NB4 (cell line): ENCODE results near the gene NLGN4X.

Source experiments
- DNase-seq: peaks from one replicate; pipeline ENCODE4 v3.0.0; 2010; ENCODE audit warnings: low read depth
- H3K4me3 ChIP-seq: one replicate; pipeline ENCODE4 v1.5.1; 2011; ENCODE audit warnings: mild to moderate bottlenecking, low read depth, low read length, moderate library complexity
- MAX ChIP-seq: IDR thresholded peaks from 2 replicates; pipeline ENCODE4 v1.6.1; 2011; ENCODE audit warnings: low read depth, low read length
- MYC ChIP-seq: IDR thresholded peaks from 2 replicates; pipeline ENCODE4 v1.6.1; 2011; ENCODE audit warnings: low read depth, low read length
- POLR2A ChIP-seq: IDR thresholded peaks from 2 replicates; pipeline ENCODE4 v1.6.1; 2011; ENCODE audit warnings: mild to moderate bottlenecking; ENCODE audit not compliant: insufficient read length; ENCODE audit errors: extremely low read depth
- TF ChIP-seq, protein P1 (sequence below): IDR thresholded peaks from one replicate; pipeline ENCODE4 v1.5.1; 2012; ENCODE audit warnings: low read depth, low read length

Gene NLGN4X

GRCh38 chrX:6228720-6229119, at the start of gene NLGN4X:
Gene NLGN4X, minus strand, starts transcription at chrX:6228867. Its CDS starts 77,401 bp downstream, at chrX:6151466.
- no peak for TF ChIP-seq MAX
- no peak for TF ChIP-seq MYC
- no peak for TF ChIP-seq POLR2A
- TF ChIP-seq, protein P1, sequence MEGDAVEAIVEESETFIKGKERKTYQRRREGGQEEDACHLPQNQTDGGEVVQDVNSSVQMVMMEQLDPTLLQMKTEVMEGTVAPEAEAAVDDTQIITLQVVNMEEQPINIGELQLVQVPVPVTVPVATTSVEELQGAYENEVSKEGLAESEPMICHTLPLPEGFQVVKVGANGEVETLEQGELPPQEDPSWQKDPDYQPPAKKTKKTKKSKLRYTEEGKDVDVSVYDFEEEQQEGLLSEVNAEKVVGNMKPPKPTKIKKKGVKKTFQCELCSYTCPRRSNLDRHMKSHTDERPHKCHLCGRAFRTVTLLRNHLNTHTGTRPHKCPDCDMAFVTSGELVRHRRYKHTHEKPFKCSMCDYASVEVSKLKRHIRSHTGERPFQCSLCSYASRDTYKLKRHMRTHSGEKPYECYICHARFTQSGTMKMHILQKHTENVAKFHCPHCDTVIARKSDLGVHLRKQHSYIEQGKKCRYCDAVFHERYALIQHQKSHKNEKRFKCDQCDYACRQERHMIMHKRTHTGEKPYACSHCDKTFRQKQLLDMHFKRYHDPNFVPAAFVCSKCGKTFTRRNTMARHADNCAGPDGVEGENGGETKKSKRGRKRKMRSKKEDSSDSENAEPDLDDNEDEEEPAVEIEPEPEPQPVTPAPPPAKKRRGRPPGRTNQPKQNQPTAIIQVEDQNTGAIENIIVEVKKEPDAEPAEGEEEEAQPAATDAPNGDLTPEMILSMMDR = no peak
- H3K4me3 ChIP-seq = no peak within 1 kb of the TSS
- no peak for DNase-seq

DNA sequence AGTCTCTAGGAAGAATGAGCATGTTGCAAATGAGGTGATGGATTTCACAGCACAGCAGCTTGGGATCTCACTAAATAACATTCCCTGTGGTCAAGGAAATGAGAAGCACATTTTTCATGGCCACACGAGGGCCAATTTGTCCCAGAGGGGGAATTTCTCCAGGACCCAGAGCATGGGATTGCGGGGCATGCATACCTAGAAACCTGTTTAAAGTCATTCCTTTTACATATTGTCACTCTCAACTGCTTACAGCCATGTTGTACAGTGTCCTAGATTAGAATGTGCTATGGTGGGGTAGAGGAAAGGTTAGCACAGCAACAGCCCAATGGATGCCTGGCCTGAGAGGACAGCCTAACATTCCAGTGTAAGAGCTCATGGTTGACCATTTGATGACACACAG, 37.4 kb upstream of the NLGN4X start:
- no peak overlapping the region for H3K4me3 ChIP-seq
- TF ChIP-seq MYC = no peak
- no peak for TF ChIP-seq MAX
- TF ChIP-seq, protein P1 = no peak
- TF ChIP-seq POLR2A = no peak
- DNase-seq = no peak

- no peak overlapping the region for H3K4me3 ChIP-seq
- DNase-seq = no peak
- TF ChIP-seq POLR2A (no peak), MYC (no peak), MAX (no peak)
- TF ChIP-seq, protein P1 = no peak
These were observed 34.3 kb upstream of the NLGN4X start for GRCh38 chrX:6262959-6263358.

DNA sequence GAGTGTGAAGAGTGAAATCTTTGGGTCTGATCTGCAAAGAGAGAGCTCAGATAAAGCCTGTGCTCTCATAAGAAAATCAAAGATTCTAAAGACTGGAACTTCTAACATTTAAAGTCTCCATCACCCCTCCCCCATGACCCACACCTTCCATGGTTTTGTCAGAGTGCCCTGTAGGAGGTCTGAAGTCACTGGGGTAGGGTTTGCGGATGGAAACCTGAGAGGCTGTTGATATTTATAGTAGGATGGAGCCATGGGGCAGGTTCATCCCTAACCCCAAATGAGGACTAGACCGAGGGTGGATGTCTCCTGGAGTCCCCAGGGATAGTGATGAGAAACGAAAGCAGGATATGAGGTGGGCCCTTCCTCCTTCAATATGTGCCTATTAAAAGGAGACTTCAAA, 28.4 kb upstream of the NLGN4X start:
- DNase-seq = no peak
- H3K4me3 ChIP-seq = no peak overlapping the region
- TF ChIP-seq POLR2A (no peak), MAX (no peak), MYC (no peak)
- TF ChIP-seq, protein P1 = no peak

DNA sequence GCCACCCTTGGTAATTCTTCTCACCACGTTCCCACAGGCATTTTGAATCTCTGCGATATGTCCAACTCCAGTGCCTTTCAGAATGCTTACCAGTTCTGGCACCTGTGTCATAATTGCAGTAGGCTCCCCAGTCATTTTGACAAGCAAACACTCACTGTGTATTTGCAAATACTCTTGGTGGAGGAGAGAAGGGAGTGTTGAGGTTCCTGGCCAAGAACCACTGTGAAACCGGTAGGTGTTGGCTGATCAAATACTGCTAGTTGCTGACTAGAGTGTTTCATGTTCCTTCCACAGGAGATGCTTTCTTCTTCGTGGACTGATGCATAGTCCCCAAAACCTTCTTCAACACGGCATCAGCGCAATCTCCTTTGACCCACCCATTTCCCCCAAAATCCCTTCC, 16.0 kb upstream of the NLGN4X start:
- TF ChIP-seq MYC (no peak), MAX (no peak), POLR2A (no peak)
- TF ChIP-seq, protein P1 = no peak

GRCh38 chrX:6238576-6238975, 9.9 kb upstream of the NLGN4X start:
- no peak for TF ChIP-seq MAX
- no peak for TF ChIP-seq POLR2A
- no peak for TF ChIP-seq MYC
- TF ChIP-seq, protein P1 = no peak
- H3K4me3 ChIP-seq = no peak overlapping the region
- no peak for DNase-seq

More for the DNA sequence above, 16.0 kb upstream of the NLGN4X start:
- DNase-seq = no peak
- H3K4me3 ChIP-seq = no peak overlapping the region
